ENCODE results near the gene MYO5B. TPM values are rescaled to one million over a fixed set of nuclear protein-coding genes. Genes with fewer than 3 reads are reported as not detected.

Gene MYO5B
- total RNA-seq, 4 donors from 2014 or later = 53.1 to 74.8 (median 55.2) TPM

DNA sequence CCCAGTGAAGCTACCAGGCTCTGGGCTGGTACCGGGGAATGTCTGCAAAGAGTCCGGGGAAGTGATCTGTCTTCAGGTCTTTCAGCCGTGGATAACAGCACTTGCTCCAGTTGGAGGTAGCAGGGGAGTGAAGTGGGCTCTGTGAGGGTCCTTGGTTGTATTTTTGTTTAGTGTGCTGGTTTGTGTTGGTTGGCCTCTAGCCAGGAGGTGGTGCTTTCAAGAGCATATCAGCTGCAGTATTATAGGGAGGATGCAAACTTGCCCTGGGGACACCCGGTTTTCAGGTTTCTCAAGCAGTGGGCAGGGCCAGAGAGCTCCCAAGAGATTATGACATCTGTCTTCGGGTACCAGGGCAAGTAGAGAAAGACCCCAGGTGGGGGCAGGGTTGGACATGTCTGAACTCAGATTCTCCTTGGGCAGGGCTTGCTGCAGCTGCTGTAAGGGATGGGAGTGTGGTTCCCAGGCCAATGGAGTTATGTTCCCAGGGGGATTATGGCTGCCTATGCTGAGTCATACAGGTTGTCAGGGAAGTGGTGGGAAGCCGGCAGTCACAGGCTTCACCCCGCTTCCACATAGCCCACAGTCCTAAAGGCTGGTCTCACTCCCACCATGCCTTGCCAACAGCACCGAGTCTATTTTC, 416.0 kb downstream of the MYO5B start:
- 61 to 75% methylated on average over 8 of the region's 8 CpGs for WGBS, 2 donors
- no peak overlapping the region for H3K4me3 ChIP-seq (ENCODE audit: low read depth, poor library complexity, severe bottlenecking)
- TF ChIP-seq, protein P1, sequence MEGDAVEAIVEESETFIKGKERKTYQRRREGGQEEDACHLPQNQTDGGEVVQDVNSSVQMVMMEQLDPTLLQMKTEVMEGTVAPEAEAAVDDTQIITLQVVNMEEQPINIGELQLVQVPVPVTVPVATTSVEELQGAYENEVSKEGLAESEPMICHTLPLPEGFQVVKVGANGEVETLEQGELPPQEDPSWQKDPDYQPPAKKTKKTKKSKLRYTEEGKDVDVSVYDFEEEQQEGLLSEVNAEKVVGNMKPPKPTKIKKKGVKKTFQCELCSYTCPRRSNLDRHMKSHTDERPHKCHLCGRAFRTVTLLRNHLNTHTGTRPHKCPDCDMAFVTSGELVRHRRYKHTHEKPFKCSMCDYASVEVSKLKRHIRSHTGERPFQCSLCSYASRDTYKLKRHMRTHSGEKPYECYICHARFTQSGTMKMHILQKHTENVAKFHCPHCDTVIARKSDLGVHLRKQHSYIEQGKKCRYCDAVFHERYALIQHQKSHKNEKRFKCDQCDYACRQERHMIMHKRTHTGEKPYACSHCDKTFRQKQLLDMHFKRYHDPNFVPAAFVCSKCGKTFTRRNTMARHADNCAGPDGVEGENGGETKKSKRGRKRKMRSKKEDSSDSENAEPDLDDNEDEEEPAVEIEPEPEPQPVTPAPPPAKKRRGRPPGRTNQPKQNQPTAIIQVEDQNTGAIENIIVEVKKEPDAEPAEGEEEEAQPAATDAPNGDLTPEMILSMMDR (IDR thresholded peaks at IDR 0.05) = no peak
- no peak for TF ChIP-seq POLR2A (IDR thresholded peaks at IDR 0.05)
- intact Hi-C loops (cut with DNase I; ENCODE audit: low total_unique reads) = no loop called here
- DNase-seq (ENCODE audit: low spot score in 2 of 2) = peak in 1 of 2 donors; percentile 63

Small RNAs within 50 kb of the gene (microRNA-seq; reads per million reads assigned to microRNA genes)
- 0 reads per million in 2 donors for gene MIR4320 (ENCODE audit: borderline number of aligned reads in 1 of 2, borderline replicate concordance in 2 of 2)

Other genes starting within 250 kb of the MYO5B start
- under 1 TPM in 3 of 4 donors, not detected in 1; 0.23 to 0.37 (median 0.34) TPM for gene CFAP53, start 71.3 kb upstream of the MYO5B start, total RNA-seq
- 100 to 1,000 TPM; 113 to 140 (median 122) TPM for gene MBD1, start 86.4 kb upstream of the MYO5B start, total RNA-seq
- 100 to 1,000 TPM in 2 of 4 donors, 10 to 100 TPM in 2; 67.3 to 173 (median 106) TPM for gene CXXC1, start 92.5 kb upstream of the MYO5B start, total RNA-seq
- under 1 TPM; 0.07 to 0.68 (median 0.27) TPM for gene SKA1, start 179.9 kb upstream of the MYO5B start, total RNA-seq

Measured in lower leg skin (tissue), 4 donors.